Skeletal muscle satellite cell (primary cell): Measurements from ENCODE around the gene PKDREJ.

Experiments used
- H3K27me3 ChIP-seq: 2 replicates; pipeline ENCODE4 v1.7.0; 2013; ENCODE audit warnings: low read length; ENCODE audit not compliant: control insufficient read depth, insufficient read depth
- H3K36me3 ChIP-seq: 2 replicates; pipeline ENCODE4 v1.7.0; 2013; ENCODE audit warnings: mild to moderate bottlenecking, control low read depth, low read length; ENCODE audit not compliant: insufficient read depth
- H3K4me1 ChIP-seq: 2 replicates; pipeline ENCODE4 v1.7.0; 2013; ENCODE audit warnings: low read length; ENCODE audit not compliant: control insufficient read depth, insufficient read depth
- H3K4me2 ChIP-seq: 2 replicates; pipeline ENCODE4 v1.7.0; 2013; ENCODE audit warnings: mild to moderate bottlenecking, low read length
- H3K4me3 ChIP-seq: 2 replicates; pipeline ENCODE4 v1.7.0; 2013; ENCODE audit warnings: low read length
- H3K9ac ChIP-seq: 2 replicates; pipeline ENCODE4 v1.7.0; 2013; ENCODE audit warnings: mild to moderate bottlenecking, low read depth, low read length, moderate library complexity
- H3K9me3 ChIP-seq: replicated peaks from 2 replicates; pipeline ENCODE4 v1.7.0; 2013; ENCODE audit warnings: mild to moderate bottlenecking, control low read depth, low read length

Gene PKDREJ

GRCh38 chr22:46287873-46288751, 25.0 kb upstream of the PKDREJ start:
- Histone ChIP-seq H3K4me1 (no peaks in the 10 kb centered on the region), H3K9me3 (no peaks in the 10 kb centered on the region), H3K4me2 (no peak overlapping the region), H3K9ac (no peak overlapping the region), H3K36me3 (peaks cover 47% of the 10 kb centered on the region), H3K4me3 (no peak overlapping the region), H3K27me3 (no peaks in the 10 kb centered on the region)

GRCh38 chr22:46286941-46287872, 24.1 kb upstream of the PKDREJ start:
- H3K36me3 ChIP-seq: peaks cover 45% of the 10 kb centered on the region
- H3K4me3 ChIP-seq: no peak overlapping the region
- no peak overlapping the region for H3K4me2 ChIP-seq
- no peaks in the 10 kb centered on the region for H3K9me3 ChIP-seq
- H3K27me3 ChIP-seq: no peaks in the 10 kb centered on the region
- H3K4me1 ChIP-seq: no peaks in the 10 kb centered on the region
- no peak overlapping the region for H3K9ac ChIP-seq

- Histone ChIP-seq H3K4me2 (no peak overlapping the region), H3K4me3 (no peak overlapping the region), H3K27me3 (no peaks in the 10 kb centered on the region), H3K9ac (no peak overlapping the region), H3K4me1 (no peaks in the 10 kb centered on the region), H3K36me3 (peaks cover 53% of the 10 kb centered on the region), H3K9me3 (no peaks in the 10 kb centered on the region)
These were observed 22.9 kb upstream of the PKDREJ start for GRCh38 chr22:46286006-46286405.

- no peaks in the 10 kb centered on the region for H3K27me3 ChIP-seq
- no peak overlapping the region for H3K4me2 ChIP-seq
- H3K9ac ChIP-seq: no peak overlapping the region
- no peak overlapping the region for H3K4me3 ChIP-seq
- H3K36me3 ChIP-seq: peaks cover 69% of the 10 kb centered on the region
- no peaks in the 10 kb centered on the region for H3K9me3 ChIP-seq
- H3K4me1 ChIP-seq: no peaks in the 10 kb centered on the region
These were observed 18.9 kb upstream of the PKDREJ start for GRCh38 chr22:46281866-46282678.

GRCh38 chr22:46280999-46281623, 18.0 kb upstream of the PKDREJ start:
- Histone ChIP-seq H3K4me3 (no peak overlapping the region), H3K9me3 (no peaks in the 10 kb centered on the region), H3K27me3 (no peaks in the 10 kb centered on the region), H3K36me3 (peaks cover 67% of the 10 kb centered on the region), H3K9ac (no peak overlapping the region), H3K4me1 (no peaks in the 10 kb centered on the region), H3K4me2 (no peak overlapping the region)

- Histone ChIP-seq H3K4me3 (no peak overlapping the region), H3K9ac (no peak overlapping the region), H3K4me1 (no peaks in the 10 kb centered on the region), H3K4me2 (no peak overlapping the region), H3K27me3 (no peaks in the 10 kb centered on the region), H3K9me3 (no peaks in the 10 kb centered on the region), H3K36me3 (peaks cover 73% of the 10 kb centered on the region)
These were observed 17.1 kb upstream of the PKDREJ start for GRCh38 chr22:46280063-46280817.

- H3K9ac ChIP-seq: no peak overlapping the region
- no peak overlapping the region for H3K4me2 ChIP-seq
- H3K9me3 ChIP-seq: no peaks in the 10 kb centered on the region
- H3K4me3 ChIP-seq: no peak overlapping the region
- peaks cover 68% of the 10 kb centered on the region for H3K36me3 ChIP-seq
- no peaks in the 10 kb centered on the region for H3K4me1 ChIP-seq
- no peaks in the 10 kb centered on the region for H3K27me3 ChIP-seq
These were observed 15.8 kb upstream of the PKDREJ start for GRCh38 chr22:46278656-46279645.

- peaks cover 70% of the 10 kb centered on the region for H3K36me3 ChIP-seq
- H3K4me1 ChIP-seq: no peaks in the 10 kb centered on the region
- no peak overlapping the region for H3K9ac ChIP-seq
These were observed 13.4 kb upstream of the PKDREJ start for GRCh38 chr22:46276563-46276962.

GRCh38 chr22:46275455-46276122, 12.4 kb upstream of the PKDREJ start:
- no peak overlapping the region for H3K4me3 ChIP-seq
- peaks cover 62% of the 10 kb centered on the region for H3K36me3 ChIP-seq
- H3K9ac ChIP-seq: no peak overlapping the region
- H3K4me1 ChIP-seq: no peaks in the 10 kb centered on the region
- H3K4me2 ChIP-seq: no peak overlapping the region
- H3K27me3 ChIP-seq: no peaks in the 10 kb centered on the region
- H3K9me3 ChIP-seq: no peaks in the 10 kb centered on the region

More at GRCh38 chr22:46276563-46276962, 13.4 kb upstream of the PKDREJ start:
- Histone ChIP-seq H3K27me3 (no peaks in the 10 kb centered on the region), H3K4me2 (no peak overlapping the region), H3K9me3 (no peaks in the 10 kb centered on the region), H3K4me3 (no peak overlapping the region)
